Hippocampal formation (tissue), 2 donors: ENCODE data around the gene MAP6D1.
A peak's percentile ranks its signal among the peaks of the same experiment; 100 is the strongest.

Source experiments
- DNase-seq, 2 donors: peaks; one replicate each; lab custom pipeline; 2025; lab: John Stamatoyannopoulos, UW

The MAP6D1 gene

GRCh38 chr3:183825456-183826161 is at the start of gene MAP6D1:
Gene MAP6D1 (minus strand): TSS chr3:183825577. CDS start chr3:183825547, 30 bp downstream.
- peak; percentile 75 to 78 for DNase-seq

GRCh38 chr3:183873914-183874313 is 48.5 kb upstream of the MAP6D1 start:
- DNase-seq: no peak

- DNase-seq: no peak
Observed at GRCh38 chr3:183871541-183871940, 46.2 kb upstream of the MAP6D1 start.

- no peak for DNase-seq
Observed at GRCh38 chr3:183870563-183870962, 45.2 kb upstream of the MAP6D1 start.

- peak in 1 of 2 donors; percentile 27 for DNase-seq
Observed at GRCh38 chr3:183868796-183869195, 43.4 kb upstream of the MAP6D1 start.

GRCh38 chr3:183862610-183863009 is 37.2 kb upstream of the MAP6D1 start:
- no peak for DNase-seq

GRCh38 chr3:183857863-183858262 is 32.5 kb upstream of the MAP6D1 start:
- DNase-seq: no peak

GRCh38 chr3:183854318-183855035 is 29.1 kb upstream of the MAP6D1 start:
- DNase-seq: no peak

- DNase-seq: no peak
Observed at GRCh38 chr3:183845608-183846288, 20.4 kb upstream of the MAP6D1 start.

GRCh38 chr3:183845090-183845489 is 19.7 kb upstream of the MAP6D1 start:
- DNase-seq: no peak

- no peak for DNase-seq
Observed at GRCh38 chr3:183844606-183845005, 19.2 kb upstream of the MAP6D1 start.

- no peak for DNase-seq
Observed at GRCh38 chr3:183839751-183840150, 14.4 kb upstream of the MAP6D1 start.

- DNase-seq: no peak
Observed at GRCh38 chr3:183837894-183838293, 12.5 kb upstream of the MAP6D1 start.

- DNase-seq: no peak
Observed at GRCh38 chr3:183837390-183837789, 12.0 kb upstream of the MAP6D1 start.

GRCh38 chr3:183833516-183833915 is 8.1 kb upstream of the MAP6D1 start:
- no peak for DNase-seq

GRCh38 chr3:183830187-183830586 is 4.8 kb upstream of the MAP6D1 start:
- no peak for DNase-seq

GRCh38 chr3:183829466-183829865 is 4.1 kb upstream of the MAP6D1 start:
- DNase-seq: no peak

- no peak for DNase-seq
Observed at GRCh38 chr3:183828538-183828870, 3.1 kb upstream of the MAP6D1 start.

- DNase-seq: no peak
Observed at GRCh38 chr3:183827809-183828537, 2.6 kb upstream of the MAP6D1 start.

- no peak for DNase-seq
Observed at GRCh38 chr3:183826448-183827250, 1.3 kb upstream of the MAP6D1 start.

- DNase-seq: no peak
Observed at GRCh38 chr3:183824761-183825455, 469 bp downstream of the MAP6D1 start.
